K562 (cell line): ENCODE measurements around the gene DENND2A. TPM values are rescaled to one million over a fixed set of nuclear protein-coding genes. Genes with fewer than 3 reads are reported as not detected.

ENCODE experiments used
- ARHGAP35 ChIP-seq: fragments of 450-650 bp; IDR thresholded peaks from 2 replicates; pipeline ENCODE4 v1.6.1; 2018; ENCODE audit not compliant: partially characterized antibody
- CBX8 ChIP-seq: fragments of 200-600 bp; sonication (generic); IDR thresholded peaks from 2 replicates; pipeline ENCODE4 v1.6.1; 2012; ENCODE audit warnings: borderline replicate concordance, mixed run types, low read depth, mild to moderate bottlenecking, moderate library complexity, mixed read lengths, low read length, control low read depth, inconsistent platforms; ENCODE audit not compliant: poor library complexity, severe bottlenecking; ENCODE audit errors: extremely low read depth
- CHD2 ChIP-seq: IDR thresholded peaks from 2 replicates; pipeline ENCODE4 v1.6.1; 2011; ENCODE audit warnings: low read depth, low read length
- EP300 ChIP-seq: IDR thresholded peaks from 2 replicates; pipeline ENCODE4 v1.6.1; 2012; ENCODE audit warnings: low read length, improper control_type of control experiment
- GABPB2 ChIP-seq: fragments of 250-450 bp; sonication (Bioruptor Pico); conservative IDR thresholded peaks from 2 replicates; pipeline ENCODE4 v1.5.1; 2021; ENCODE audit warnings: mild to moderate bottlenecking
- MCM2 ChIP-seq: fragments of 450-650 bp; IDR thresholded peaks from 2 replicates; pipeline ENCODE4 v1.6.1; 2017; ENCODE audit warnings: low read depth, mild to moderate bottlenecking
- NEUROD1 ChIP-seq: fragments of 150-350 bp; IDR thresholded peaks from 2 replicates; pipeline ENCODE4 v1.6.1; 2014; ENCODE audit warnings: borderline replicate concordance, low read length, low read depth; ENCODE audit not compliant: partially characterized antibody
- NFE2L1 ChIP-seq: fragments of 450-650 bp; IDR thresholded peaks from 2 replicates; pipeline ENCODE4 v1.6.1; 2016; ENCODE audit warnings: missing genetic modification characterization, low read depth, mild to moderate bottlenecking, missing compliant biosample characterization, moderate library complexity, borderline replicate concordance
- NR3C1 ChIP-seq: sonication (generic); formaldehyde crosslinking; IDR thresholded peaks from 2 replicates; pipeline ENCODE4 v1.8.1; 2022; ENCODE audit warnings: missing genetic modification reagents
- POLR2AphosphoS2 ChIP-seq: IDR thresholded peaks from 2 replicates; pipeline ENCODE4 v1.6.1; 2012; ENCODE audit warnings: low read length, improper control_type of control experiment
- SETDB1 ChIP-seq: IDR thresholded peaks from one replicate; pipeline ENCODE4 v1.6.1; 2012; ENCODE audit warnings: low read length, control low read depth, inconsistent platforms
- SMAD1 ChIP-seq: fragments of 150-350 bp; IDR thresholded peaks from 2 replicates; pipeline ENCODE4 v1.6.1; 2014; ENCODE audit warnings: low read length, low read depth; ENCODE audit not compliant: partially characterized antibody
- SNRNP70 ChIP-seq: fragments of 200-400 bp; formaldehyde crosslinking; optimal IDR thresholded peaks from 2 replicates; pipeline ENCODE3; 2017; ENCODE audit warnings: low read depth, low read length
- SPI1 ChIP-seq: IDR thresholded peaks from 2 replicates; pipeline ENCODE4 v1.6.1; 2011; ENCODE audit warnings: low read depth, low read length, control low read depth, borderline replicate concordance
- ZKSCAN3 ChIP-seq: fragments of 250-450 bp; sonication (Bioruptor Pico); IDR thresholded peaks from 2 replicates; pipeline ENCODE4 v1.4.0; 2020
- ZNF146 ChIP-seq: IDR thresholded peaks from one replicate; pipeline ENCODE4 v1.6.1; 2018; ENCODE audit warnings: missing compliant biosample characterization; ENCODE audit not compliant: unreplicated experiment
- ZNF445 ChIP-seq: fragments of 250-450 bp; sonication (Bioruptor Pico); IDR thresholded peaks from 2 replicates; pipeline ENCODE4 v1.4.0; 2020; ENCODE audit warnings: low read depth, mild to moderate bottlenecking, moderate library complexity
- polyA plus RNA-seq, 8 experiments: library from polyadenylated mRNA; depleted of rRNA in 4 of 8; stranded (reverse) in 5 of 8; unstranded in 3 of 8; fragments of >200 nt; fragmentation: Nextera tagmentation in 2 of 8; fragmentation: Illumina TruSeq in 1 of 8; extraction: Ambion mirVana in 2 of 8; extraction: Trizol in 1 of 8; gene quantifications; 2 replicates each; pipeline versions ENCODE4 v1.2.1 to v1.2.3, GENCODE V29; 2011 to 2014; ENCODE audit warnings: inconsistent platforms in 1 of 8, missing spikeins in 1 of 8
- total RNA-seq, 7 experiments: library from RNA; depleted of rRNA in 6 of 7; stranded (reverse); fragments of >200 nt in 6 of 7; fragmentation: Illumina TruSeq in 2 of 7; extraction: Trizol in 2 of 7; gene quantifications; 2 replicates each; pipeline versions ENCODE4 v1.2.1 to v1.2.3, GENCODE V29; 2011 to 2021; ENCODE audit warnings: low replicate concordance in 1 of 7
- TF ChIP-seq, protein P1 (sequence below), 2 experiments: IDR thresholded peaks; 2 replicates each; pipeline ENCODE4 v1.6.1; 2012; ENCODE audit warnings: improper control_type of control experiment in 2 of 2, low read depth in 2 of 2, low read length in 2 of 2, borderline replicate concordance in 1 of 2
- TF ChIP-seq, protein P2 (sequence below): fragments of 250-450 bp; sonication (Bioruptor Pico); IDR thresholded peaks from 2 replicates; pipeline ENCODE4 v1.8.0; 2022; ENCODE audit warnings: inconsistent platforms, mild to moderate bottlenecking, moderate library complexity, borderline replicate concordance
- TF ChIP-seq, protein P3 (sequence below): fragments of 250-450 bp; sonication (Bioruptor Pico); IDR thresholded peaks from 2 replicates; pipeline ENCODE4 v1.5.0; 2021
- TF ChIP-seq, protein P4 (sequence below): fragments of 450-650 bp; formaldehyde crosslinking; IDR thresholded peaks from 2 replicates; pipeline ENCODE4 v1.4.0; 2022; ENCODE audit warnings: missing genetic modification characterization
- TF ChIP-seq, protein P5 (sequence below): fragments of 250-450 bp; sonication (Bioruptor Pico); IDR thresholded peaks from 2 replicates; pipeline ENCODE4 v1.8.0; 2022; ENCODE audit warnings: moderate library complexity, mild to moderate bottlenecking, inconsistent platforms

DENND2A gene
- total and polyA plus RNA-seq, 9 of the 15 experiments (the other 6 are each of a cell fraction or from before 2014, with no cell fraction given) = not detected

DNA sequence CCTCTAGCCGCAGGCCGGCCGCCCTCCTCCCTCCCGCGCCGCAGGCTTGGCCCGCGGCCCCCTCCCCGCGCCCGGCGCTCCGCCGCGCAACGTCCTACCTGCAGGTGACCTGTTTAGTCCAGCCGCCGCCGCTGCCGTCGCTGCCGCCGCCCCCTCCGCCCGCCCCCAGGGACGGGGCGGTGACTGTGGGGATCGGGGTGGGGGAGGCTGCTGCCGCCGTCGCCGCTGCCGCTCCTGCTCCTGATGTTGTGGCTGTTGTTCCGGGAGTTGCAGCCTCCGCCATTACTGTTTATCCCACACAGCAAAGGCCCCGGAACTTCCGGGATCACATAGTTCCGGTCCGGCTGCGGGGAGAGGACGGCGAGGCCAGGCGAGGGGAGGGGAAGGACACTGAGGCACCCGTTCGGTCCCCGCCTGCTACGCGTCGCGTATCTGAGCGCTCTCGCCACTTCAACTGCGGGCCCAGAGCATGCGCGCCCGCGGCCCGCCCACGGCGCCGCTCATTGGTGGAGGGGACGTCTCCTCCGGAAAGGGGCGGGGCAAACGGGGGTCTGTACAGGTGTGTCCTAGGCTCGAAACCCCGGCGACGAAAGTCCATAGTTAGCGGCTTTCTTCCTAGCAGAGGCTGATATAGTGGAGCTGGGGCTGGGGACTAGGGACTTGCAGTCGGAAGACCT lies 161.4 kb downstream of the DENND2A start, which contains the start of gene MKRN1 (continued):
- TF ChIP-seq SETDB1 = peak; percentile 95
- TF ChIP-seq, protein P1, sequence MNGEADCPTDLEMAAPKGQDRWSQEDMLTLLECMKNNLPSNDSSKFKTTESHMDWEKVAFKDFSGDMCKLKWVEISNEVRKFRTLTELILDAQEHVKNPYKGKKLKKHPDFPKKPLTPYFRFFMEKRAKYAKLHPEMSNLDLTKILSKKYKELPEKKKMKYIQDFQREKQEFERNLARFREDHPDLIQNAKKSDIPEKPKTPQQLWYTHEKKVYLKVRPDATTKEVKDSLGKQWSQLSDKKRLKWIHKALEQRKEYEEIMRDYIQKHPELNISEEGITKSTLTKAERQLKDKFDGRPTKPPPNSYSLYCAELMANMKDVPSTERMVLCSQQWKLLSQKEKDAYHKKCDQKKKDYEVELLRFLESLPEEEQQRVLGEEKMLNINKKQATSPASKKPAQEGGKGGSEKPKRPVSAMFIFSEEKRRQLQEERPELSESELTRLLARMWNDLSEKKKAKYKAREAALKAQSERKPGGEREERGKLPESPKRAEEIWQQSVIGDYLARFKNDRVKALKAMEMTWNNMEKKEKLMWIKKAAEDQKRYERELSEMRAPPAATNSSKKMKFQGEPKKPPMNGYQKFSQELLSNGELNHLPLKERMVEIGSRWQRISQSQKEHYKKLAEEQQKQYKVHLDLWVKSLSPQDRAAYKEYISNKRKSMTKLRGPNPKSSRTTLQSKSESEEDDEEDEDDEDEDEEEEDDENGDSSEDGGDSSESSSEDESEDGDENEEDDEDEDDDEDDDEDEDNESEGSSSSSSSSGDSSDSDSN (IDR thresholded peaks at IDR 0.05; ENCODE audit: borderline replicate concordance in 1 of 2, low read depth in 2 of 2, low read length in 2 of 2) = peak; percentile 81 to 86; a peak in 3 of 4 replicates
- peak; percentile 53 for TF ChIP-seq NEUROD1
- TF ChIP-seq SPI1 = 0 out of 2 replicates have a peak, but pooled peaks have one; percentile 17
- TF ChIP-seq, protein P2, sequence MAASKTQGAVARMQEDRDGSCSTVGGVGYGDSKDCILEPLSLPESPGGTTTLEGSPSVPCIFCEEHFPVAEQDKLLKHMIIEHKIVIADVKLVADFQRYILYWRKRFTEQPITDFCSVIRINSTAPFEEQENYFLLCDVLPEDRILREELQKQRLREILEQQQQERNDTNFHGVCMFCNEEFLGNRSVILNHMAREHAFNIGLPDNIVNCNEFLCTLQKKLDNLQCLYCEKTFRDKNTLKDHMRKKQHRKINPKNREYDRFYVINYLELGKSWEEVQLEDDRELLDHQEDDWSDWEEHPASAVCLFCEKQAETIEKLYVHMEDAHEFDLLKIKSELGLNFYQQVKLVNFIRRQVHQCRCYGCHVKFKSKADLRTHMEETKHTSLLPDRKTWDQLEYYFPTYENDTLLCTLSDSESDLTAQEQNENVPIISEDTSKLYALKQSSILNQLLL (CRISPR knock-in tag) = no peak
- no peak for TF ChIP-seq MCM2
- TF ChIP-seq ARHGAP35 = no peak
- no peak for TF ChIP-seq CBX8
- peak; percentile 66; the same call in 1 of the 2 replicates for TF ChIP-seq POLR2AphosphoS2
- TF ChIP-seq, protein P3, sequence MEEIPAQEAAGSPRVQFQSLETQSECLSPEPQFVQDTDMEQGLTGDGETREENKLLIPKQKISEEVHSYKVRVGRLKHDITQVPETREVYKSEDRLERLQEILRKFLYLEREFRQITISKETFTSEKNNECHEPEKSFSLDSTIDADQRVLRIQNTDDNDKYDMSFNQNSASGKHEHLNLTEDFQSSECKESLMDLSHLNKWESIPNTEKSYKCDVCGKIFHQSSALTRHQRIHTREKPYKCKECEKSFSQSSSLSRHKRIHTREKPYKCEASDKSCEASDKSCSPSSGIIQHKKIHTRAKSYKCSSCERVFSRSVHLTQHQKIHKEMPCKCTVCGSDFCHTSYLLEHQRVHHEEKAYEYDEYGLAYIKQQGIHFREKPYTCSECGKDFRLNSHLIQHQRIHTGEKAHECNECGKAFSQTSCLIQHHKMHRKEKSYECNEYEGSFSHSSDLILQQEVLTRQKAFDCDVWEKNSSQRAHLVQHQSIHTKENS (CRISPR knock-in tag) = no peak
- no peak for TF ChIP-seq GABPB2 (CRISPR knock-in tag)
- TF ChIP-seq ZNF146 (CRISPR knock-in tag) = no peak
- TF ChIP-seq, protein P4, sequence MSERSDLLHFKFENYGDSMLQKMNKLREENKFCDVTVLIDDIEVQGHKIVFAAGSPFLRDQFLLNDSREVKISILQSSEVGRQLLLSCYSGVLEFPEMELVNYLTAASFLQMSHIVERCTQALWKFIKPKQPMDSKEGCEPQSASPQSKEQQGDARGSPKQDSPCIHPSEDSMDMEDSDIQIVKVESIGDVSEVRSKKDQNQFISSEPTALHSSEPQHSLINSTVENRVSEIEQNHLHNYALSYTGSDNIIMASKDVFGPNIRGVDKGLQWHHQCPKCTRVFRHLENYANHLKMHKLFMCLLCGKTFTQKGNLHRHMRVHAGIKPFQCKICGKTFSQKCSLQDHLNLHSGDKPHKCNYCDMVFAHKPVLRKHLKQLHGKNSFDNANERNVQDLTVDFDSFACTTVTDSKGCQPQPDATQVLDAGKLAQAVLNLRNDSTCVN (CRISPR knock-in tag) = no peak
- TF ChIP-seq ZNF445 (CRISPR knock-in tag) = no peak
- no peak for TF ChIP-seq SNRNP70
- no peak for TF ChIP-seq EP300
- peak; percentile 53 for TF ChIP-seq SMAD1
- no peak for TF ChIP-seq ZKSCAN3 (CRISPR knock-in tag)
- TF ChIP-seq, protein P5, sequence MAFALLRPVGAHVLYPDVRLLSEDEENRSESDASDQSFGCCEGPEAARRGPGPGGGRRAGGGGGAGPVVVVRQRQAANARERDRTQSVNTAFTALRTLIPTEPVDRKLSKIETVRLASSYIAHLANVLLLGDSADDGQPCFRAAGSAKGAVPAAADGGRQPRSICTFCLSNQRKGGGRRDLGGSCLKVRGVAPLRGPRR (CRISPR knock-in tag) = no peak
- no peak for TF ChIP-seq NFE2L1
- peak; percentile 90 for TF ChIP-seq NR3C1 (CRISPR knock-in tag)
- TF ChIP-seq CHD2 = no peak; the same call in none of the 2 replicates
